Keratinocyte (primary cell): ENCODE data around the gene SUSD6. TPM values are rescaled to one million over a fixed set of nuclear protein-coding genes. Genes with fewer than 3 reads are reported as not detected.

ENCODE experiments used
- DNase-seq: peaks from one replicate; pipeline ENCODE4 v3.0.0-alpha.2; 2011; ENCODE audit warnings: low read depth, missing footprints, low spot score
- FAIRE-seq: peaks from 2 replicates; lab custom pipeline; 2011; peaks lifted over from hg19 to GRCh38; lab: Jason Lieb, UNC
- H2AFZ ChIP-seq: 2 replicates; pipeline ENCODE4 v1.6.0; 2012; ENCODE audit warnings: low read length, control low read depth, inconsistent platforms; ENCODE audit not compliant: control insufficient read depth
- H3K27ac ChIP-seq: 2 replicates; pipeline ENCODE4 v1.5.1; 2011; ENCODE audit warnings: low read length; ENCODE audit not compliant: control insufficient read depth, insufficient read depth
- H3K27me3 ChIP-seq: 3 replicates; pipeline ENCODE4 v1.6.0; 2011; ENCODE audit warnings: low read length; ENCODE audit not compliant: control insufficient read depth, insufficient read depth; ENCODE audit errors: extremely low read depth
- H3K36me3 ChIP-seq, 2 experiments: 2 replicates in 1 of 2; 3 replicates in 1 of 2; pipeline ENCODE4 v1.5.1; 2011; ENCODE audit warnings: low read length in 2 of 2, mild to moderate bottlenecking in 1 of 2; ENCODE audit not compliant: control insufficient read depth in 2 of 2, insufficient read depth in 2 of 2; ENCODE audit errors: extremely low read depth in 1 of 2
- H3K4me1 ChIP-seq: 3 replicates; pipeline ENCODE4 v1.5.1; 2011; ENCODE audit warnings: low read length; ENCODE audit not compliant: control insufficient read depth, insufficient read depth; ENCODE audit errors: extremely low read depth
- H3K4me2 ChIP-seq: 3 replicates; pipeline ENCODE4 v1.6.0; 2011; ENCODE audit warnings: low read depth, low read length; ENCODE audit not compliant: control insufficient read depth, insufficient read depth; ENCODE audit errors: extremely low read depth
- H3K4me3 ChIP-seq, 3 experiments: fragments of 200-600 bp in 1 of 3; sonication (generic) in 1 of 3; 2 replicates in 2 of 3; 3 replicates in 1 of 3; pipeline ENCODE4 v1.5.1; 2011 to 2016; ENCODE audit warnings: low read length in 3 of 3, mild to moderate bottlenecking in 3 of 3, control low read depth in 2 of 3, inconsistent platforms in 1 of 3, low read depth in 1 of 3, mixed read lengths in 1 of 3, mixed run types in 1 of 3, moderate library complexity in 1 of 3; ENCODE audit not compliant: control insufficient read depth in 2 of 3, insufficient read depth in 2 of 3; ENCODE audit errors: extremely low read depth in 1 of 3
- H3K79me2 ChIP-seq: 2 replicates; pipeline ENCODE4 v1.6.0; 2012; ENCODE audit warnings: low read length; ENCODE audit not compliant: control insufficient read depth, insufficient read depth
- H3K9ac ChIP-seq: 3 replicates; pipeline ENCODE4 v1.6.0; 2011; ENCODE audit warnings: low read length; ENCODE audit not compliant: control insufficient read depth, insufficient read depth; ENCODE audit errors: extremely low read depth
- H3K9me1 ChIP-seq: 3 replicates; pipeline ENCODE4 v1.6.0; 2011; ENCODE audit warnings: low read length; ENCODE audit not compliant: control insufficient read depth, insufficient read depth; ENCODE audit errors: extremely low read depth
- H3K9me3 ChIP-seq: 2 replicates; pipeline ENCODE4 v1.5.1; 2012; ENCODE audit warnings: low read depth, low read length; ENCODE audit not compliant: control insufficient read depth
- H4K20me1 ChIP-seq: 3 replicates; pipeline ENCODE4 v1.6.0; 2011; ENCODE audit warnings: low read length; ENCODE audit not compliant: control insufficient read depth, insufficient read depth; ENCODE audit errors: extremely low read depth
- CTCF ChIP-seq, 3 experiments: IDR thresholded peaks in 1 of 3; conservative IDR thresholded peaks in 1 of 3; optimal IDR thresholded peaks in 1 of 3; 2 replicates in 2 of 3; 3 replicates in 1 of 3; pipeline versions ENCODE3 to v1.5.1; 2011; ENCODE audit warnings: low read length in 3 of 3, mild to moderate bottlenecking in 3 of 3, moderate library complexity in 2 of 3, control low read depth in 1 of 3, inconsistent platforms in 1 of 3; ENCODE audit not compliant: insufficient read depth in 2 of 3; ENCODE audit errors: extremely low read depth in 1 of 3
- EZH2 ChIP-seq: IDR thresholded peaks from one replicate; pipeline ENCODE4 v1.6.1; 2012; ENCODE audit warnings: inconsistent platforms, mild to moderate bottlenecking, low read length, moderate library complexity
- dilution Hi-C: fragments of 300-500 bp; cut with MboI; formaldehyde crosslinking; loops from one replicate; pipeline ENCODE4 v1.7.0; 2020; ENCODE audit warnings: low sequenced_read_pairs; ENCODE audit not compliant: extremely low pct_ligation_motif_present
- polyA plus RNA-seq, 5 experiments: library from polyadenylated mRNA; depleted of rRNA in 3 of 5; stranded (reverse) in 3 of 5; stranded (forward) in 1 of 5; unstranded in 1 of 5; fragments of >200 nt; gene quantifications; 1 replicate in 1 of 5; 2 replicates in 3 of 5; 3 replicates in 1 of 5; pipeline versions ENCODE4 v1.2.1 to v1.2.3, GENCODE V29; 2011 to 2012; ENCODE audit warnings: missing spikeins in 2 of 5, low read depth in 1 of 5, low replicate concordance in 1 of 5

Gene SUSD6
- polyA plus RNA-seq, 1 donor (not counting 4 experiments of a cell fraction or from before 2014, with no cell fraction given), result 10.5 TPM

- Histone ChIP-seq H2AFZ (no peak overlapping the region), H3K4me3 (no peak overlapping the region), H3K4me2 (no peak overlapping the region), H3K36me3 (no peaks in the 10 kb centered on the region), H3K79me2 (no peaks in the 10 kb centered on the region), H3K9me3 (no peaks in the 10 kb centered on the region), H3K9me1 (no peaks in the 10 kb centered on the region), H4K20me1 (no peaks in the 10 kb centered on the region), H3K27me3 (no peaks in the 10 kb centered on the region), H3K4me1 (no peaks in the 10 kb centered on the region), H3K9ac (no peak overlapping the region), H3K27ac (no peak overlapping the region)
- dilution Hi-C loops, result no loop called here
- DNase-seq (no peak), FAIRE-seq (no peak)
- TF ChIP-seq CTCF (optimal IDR thresholded peaks at IDR 0.05 in 1 of 3, IDR thresholded peaks at IDR 0.05 in 1 of 3, conservative IDR thresholded peaks at IDR 0.05 in 1 of 3; ENCODE audit: extremely low read depth in 1 of 3, insufficient read depth in 2 of 3, low read length in 3 of 3) (no peak), EZH2 (no peak)
These were observed 142.5 kb downstream of the SUSD6 start for GRCh38 chr14:69753860-69754259.

- Histone ChIP-seq H2AFZ (no peak overlapping the region), H3K9ac (no peak overlapping the region), H3K36me3 (no peaks in the 10 kb centered on the region), H3K4me1 (no peaks in the 10 kb centered on the region), H4K20me1 (no peaks in the 10 kb centered on the region), H3K4me2 (no peak overlapping the region), H3K27ac (no peak overlapping the region), H3K9me1 (no peaks in the 10 kb centered on the region), H3K79me2 (no peaks in the 10 kb centered on the region), H3K4me3 (no peak overlapping the region), H3K27me3 (no peaks in the 10 kb centered on the region), H3K9me3 (no peaks in the 10 kb centered on the region)
- DNase-seq (no peak), FAIRE-seq (no peak)
- dilution Hi-C loops, result no loop called here
- TF ChIP-seq CTCF (optimal IDR thresholded peaks at IDR 0.05 in 1 of 3, IDR thresholded peaks at IDR 0.05 in 1 of 3, conservative IDR thresholded peaks at IDR 0.05 in 1 of 3; ENCODE audit: extremely low read depth in 1 of 3, insufficient read depth in 2 of 3, low read length in 3 of 3) (no peak), EZH2 (no peak)
These were observed 143.1 kb downstream of the SUSD6 start for GRCh38 chr14:69754487-69754886.
